HUDEP-2 (cell line): ENCODE results near the gene PCDHGA1.

Experiments
- DNase-seq, 76 experiments: peaks; one replicate each; lab custom pipeline; 2025; ENCODE audit not compliant: unreplicated experiment in 76 of 76; lab: John Stamatoyannopoulos, UW

Gene PCDHGA1

DNA sequence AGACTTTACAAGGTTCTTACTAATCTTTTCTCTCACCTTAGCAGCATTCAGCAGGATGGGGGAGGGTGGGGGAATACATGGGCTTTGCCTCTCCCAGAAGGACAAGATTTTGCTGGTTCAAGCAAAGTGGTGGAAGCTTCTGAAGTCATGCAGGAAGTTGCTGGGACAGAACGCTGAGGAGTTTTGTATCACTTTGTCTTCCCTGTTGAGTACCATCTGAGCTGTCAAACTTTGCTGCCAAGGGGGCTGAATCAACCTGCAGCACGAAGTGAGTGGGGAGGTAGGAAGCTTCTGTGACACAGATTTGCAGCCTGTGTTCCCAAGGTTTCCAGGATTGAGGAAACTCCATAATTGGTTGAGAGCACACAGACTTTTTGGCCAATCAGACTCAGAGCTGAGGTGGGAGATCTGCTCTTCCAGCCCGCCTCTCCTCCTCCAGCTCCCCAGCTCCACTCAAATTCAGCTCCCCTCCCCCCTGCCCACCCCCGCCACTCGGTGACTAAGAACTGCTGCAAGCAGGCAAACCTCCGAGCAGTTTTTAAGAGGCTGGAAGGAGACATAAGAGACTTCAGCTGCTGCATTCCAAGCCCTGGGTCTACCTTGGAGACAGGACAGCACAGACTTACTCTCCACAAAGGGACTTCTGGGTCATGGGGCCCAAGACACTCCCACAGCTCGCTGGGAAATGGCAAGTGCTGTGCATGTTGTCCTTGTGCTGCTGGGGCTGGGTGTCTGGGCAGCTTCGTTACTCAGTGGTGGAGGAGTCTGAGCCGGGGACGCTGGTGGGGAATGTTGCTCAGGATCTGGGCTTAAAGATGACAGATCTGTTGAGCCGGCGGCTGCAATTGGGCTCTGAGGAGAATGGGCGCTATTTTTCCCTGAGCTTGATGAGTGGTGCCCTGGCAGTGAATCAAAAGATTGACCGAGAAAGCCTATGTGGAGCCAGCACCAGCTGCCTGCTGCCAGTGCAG is 158.6 kb downstream of the PCDHGA1 start, which contains the start of gene PCDHGC5:
TSS of gene PCDHGC5 (plus strand) at position 491 of the 971 bp plus-strand sequence. CDS start at position 651, 160 bp downstream.
- DNase-seq = no peak

DNA sequence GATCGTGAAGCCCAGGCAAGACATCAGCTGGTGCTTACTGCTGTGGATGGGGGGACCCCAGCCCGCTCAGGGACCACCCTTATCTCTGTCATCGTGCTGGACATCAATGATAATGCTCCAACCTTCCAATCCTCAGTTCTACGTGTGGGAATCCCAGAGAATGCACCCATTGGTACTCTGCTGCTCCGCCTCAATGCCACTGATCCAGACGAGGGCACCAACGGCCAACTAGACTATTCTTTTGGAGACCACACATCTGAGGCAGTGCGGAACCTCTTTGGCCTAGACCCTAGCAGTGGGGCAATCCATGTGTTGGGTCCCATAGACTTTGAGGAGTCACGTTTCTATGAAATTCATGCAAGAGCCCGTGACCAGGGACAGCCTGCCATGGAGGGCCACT is 159.5 kb downstream of the PCDHGA1 start:
- DNase-seq = no peak

GRCh38 chr5:141490271-141490670 is 160.0 kb downstream of the PCDHGA1 start:
- DNase-seq = no peak

DNA sequence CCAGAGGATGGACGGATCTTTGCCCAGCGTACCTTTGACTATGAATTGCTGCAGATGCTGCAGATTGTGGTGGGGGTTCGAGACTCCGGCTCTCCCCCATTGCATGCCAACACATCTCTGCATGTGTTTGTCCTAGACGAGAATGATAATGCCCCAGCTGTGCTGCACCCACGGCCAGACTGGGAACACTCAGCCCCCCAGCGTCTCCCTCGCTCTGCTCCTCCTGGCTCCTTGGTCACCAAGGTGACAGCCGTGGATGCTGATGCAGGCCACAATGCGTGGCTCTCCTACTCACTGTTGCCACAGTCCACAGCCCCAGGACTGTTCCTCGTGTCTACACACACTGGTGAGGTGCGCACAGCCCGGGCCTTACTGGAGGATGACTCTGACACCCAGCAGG is 160.5 kb downstream of the PCDHGA1 start:
- no peak for DNase-seq

DNA sequence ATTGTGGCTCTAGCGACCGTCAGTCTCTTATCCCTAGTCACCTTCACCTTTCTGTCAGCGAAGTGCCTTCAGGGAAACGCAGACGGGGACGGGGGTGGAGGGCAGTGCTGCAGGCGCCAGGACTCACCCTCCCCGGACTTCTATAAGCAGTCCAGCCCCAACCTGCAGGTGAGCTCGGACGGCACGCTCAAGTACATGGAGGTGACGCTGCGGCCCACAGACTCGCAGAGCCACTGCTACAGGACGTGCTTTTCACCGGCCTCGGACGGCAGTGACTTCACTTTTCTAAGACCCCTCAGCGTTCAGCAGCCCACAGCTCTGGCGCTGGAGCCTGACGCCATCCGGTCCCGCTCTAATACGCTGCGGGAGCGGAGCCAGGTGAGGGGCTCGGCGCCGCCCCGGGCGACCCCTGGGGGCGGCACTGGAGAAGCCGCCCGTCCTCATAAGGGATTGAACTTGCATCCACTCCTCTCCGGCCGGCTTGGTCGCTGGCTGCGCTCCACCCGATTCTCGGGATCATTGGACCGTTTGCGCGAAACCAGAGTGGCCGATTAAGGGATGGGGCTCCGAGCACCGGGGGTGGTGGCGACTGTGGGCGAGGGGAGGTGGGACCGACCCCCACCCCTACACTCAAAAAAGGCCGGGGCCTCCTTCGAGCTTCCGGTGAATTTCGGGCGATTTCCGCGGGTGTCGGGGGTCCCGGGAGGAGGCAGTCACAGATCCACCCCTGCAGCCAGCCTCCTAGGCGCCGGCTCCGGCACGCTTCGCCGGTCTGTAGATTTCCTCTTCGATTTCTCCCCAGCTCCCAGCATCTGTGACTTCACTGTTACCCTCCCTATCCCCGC is 161.2 kb downstream of the PCDHGA1 start:
- no peak for DNase-seq

- DNase-seq = no peak
Measured at GRCh38 chr5:141492168-141492885, 162.0 kb downstream of the PCDHGA1 start.

DNA sequence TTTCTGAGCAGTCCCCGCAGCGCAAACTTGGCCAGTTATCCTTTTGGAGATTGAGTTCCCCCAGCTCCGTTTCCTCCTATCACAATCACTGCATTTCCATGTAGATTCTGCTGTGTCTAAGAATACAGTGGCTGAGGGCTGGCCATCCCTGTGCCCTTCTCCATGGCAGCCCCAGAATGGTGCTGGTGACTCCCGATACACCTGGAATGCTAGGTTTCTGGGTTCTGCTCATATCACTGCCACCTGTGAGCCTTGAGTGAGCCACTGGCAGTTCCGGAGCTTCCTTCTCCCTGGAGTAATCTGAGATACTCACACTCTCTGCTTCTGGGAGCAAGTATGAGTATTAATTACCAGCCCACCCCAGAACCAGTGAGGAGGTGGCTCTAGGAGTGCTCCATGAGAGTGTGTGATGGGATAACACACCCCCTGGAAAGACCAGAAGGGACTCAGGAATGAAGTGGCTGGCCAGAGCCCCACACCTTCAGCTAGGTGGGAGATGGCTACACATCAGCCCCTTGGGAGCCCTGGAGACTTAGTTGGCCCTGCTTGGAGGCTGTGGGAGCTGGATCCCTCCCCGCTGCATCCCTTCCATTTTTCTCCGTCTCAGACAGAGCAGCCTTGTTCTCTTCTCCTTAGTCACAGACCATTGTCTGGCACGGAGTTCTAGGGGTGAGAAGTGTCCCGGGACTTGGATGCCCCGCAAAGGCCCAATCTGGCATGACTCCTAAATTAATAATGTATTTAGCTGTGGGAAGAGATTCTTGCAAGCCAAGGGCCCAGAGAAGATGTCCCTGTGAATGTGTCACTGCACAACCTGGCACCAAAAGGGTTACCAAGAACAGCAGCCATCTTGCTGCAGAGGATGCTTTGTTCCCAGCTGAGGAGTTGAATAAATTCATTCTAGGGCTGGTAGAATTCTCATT is 163.4 kb downstream of the PCDHGA1 start:
- DNase-seq = no peak

DNA sequence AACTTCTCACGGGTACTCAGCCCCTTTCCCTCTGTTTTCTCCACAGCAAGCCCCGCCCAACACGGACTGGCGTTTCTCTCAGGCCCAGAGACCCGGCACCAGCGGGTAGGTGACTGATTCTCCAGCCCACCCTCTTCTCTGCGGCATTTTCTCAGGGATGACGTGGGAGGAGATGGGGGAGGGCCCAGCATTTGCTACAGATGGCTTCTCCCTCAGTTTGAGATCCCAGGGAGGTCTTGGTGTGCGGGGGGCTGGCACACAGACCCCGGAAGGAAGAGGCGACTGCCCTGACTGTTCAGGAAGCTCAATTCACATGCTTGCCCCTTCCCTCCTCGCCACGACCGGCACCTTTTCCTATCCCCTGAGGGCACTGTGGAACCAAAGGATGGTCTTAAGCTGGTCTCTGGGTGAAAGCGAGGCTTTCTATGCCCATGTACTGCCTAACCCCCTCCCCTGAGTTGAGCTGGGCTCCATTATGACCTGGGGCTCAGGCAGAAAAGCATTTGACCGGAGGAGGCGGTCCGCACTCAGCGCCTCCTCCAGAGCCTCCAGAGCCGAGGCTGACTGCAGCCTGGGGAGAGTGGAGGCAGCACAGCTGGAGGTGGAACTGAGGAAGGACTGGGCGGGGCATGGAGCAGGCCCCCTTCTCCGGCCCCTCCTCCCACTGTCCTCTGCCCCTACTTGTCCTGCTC is 164.6 kb downstream of the PCDHGA1 start:
- no peak for DNase-seq

DNA sequence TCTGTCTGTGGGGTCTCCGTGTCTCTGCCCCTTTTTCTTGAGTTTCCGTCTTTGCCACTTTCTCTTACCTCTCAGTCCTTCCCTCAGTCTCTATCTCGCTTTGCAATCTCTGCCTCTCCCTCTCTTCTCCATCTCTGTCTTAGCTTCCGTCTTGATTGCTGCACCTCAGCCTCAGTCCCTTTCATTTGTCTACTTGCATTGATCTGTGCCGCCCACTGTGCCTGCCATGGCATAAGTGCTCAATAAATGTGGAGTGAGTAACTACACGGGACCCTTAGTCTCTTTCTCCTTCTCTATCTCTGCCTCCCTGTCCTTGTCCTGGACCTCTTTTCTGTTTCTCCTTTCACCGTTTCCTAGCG is 165.1 kb downstream of the PCDHGA1 start:
- DNase-seq = no peak

DNA sequence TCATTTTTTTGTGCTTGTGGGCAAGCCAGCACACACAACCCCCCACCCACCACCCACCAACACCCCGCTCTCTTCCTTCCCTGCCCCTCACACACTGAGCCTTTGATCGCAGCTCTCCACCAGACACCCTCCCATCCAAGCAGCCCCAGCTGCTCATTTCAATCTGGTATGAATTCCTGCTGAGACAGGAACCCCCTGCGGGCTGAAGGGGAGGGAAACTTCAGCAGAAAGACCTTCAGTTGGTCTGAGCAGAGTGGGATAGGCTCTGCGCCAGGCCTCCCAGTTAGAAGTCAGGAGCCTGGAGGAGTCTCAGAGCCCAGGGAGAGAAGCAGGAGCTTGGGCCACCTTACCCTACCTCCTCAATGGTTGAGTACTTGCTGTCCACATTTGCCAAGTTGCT is 165.7 kb downstream of the PCDHGA1 start:
- DNase-seq = no peak

DNA sequence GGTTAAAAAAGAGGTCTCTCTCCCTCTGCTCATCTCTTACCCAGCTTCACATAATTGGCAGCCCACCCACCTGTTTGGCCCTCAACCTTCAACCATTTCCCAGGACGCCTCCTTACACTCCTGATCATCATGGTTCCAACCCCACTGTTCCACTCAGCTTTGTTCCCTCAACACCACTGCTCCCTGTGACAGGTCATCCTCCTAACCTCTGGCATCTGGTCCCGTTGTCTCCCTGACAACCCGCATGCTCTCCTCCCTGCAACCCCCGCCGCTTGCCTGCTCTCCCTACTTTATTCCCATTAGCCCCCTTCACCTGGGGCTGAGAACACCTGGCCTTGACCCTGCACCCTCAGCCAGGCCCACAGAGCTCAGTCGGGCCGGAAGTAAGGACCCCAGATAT is 171.4 kb downstream of the PCDHGA1 start:
- DNase-seq = no peak

- no peak for DNase-seq
Measured at GRCh38 chr5:141503681-141504080, 173.4 kb downstream of the PCDHGA1 start.

DNA sequence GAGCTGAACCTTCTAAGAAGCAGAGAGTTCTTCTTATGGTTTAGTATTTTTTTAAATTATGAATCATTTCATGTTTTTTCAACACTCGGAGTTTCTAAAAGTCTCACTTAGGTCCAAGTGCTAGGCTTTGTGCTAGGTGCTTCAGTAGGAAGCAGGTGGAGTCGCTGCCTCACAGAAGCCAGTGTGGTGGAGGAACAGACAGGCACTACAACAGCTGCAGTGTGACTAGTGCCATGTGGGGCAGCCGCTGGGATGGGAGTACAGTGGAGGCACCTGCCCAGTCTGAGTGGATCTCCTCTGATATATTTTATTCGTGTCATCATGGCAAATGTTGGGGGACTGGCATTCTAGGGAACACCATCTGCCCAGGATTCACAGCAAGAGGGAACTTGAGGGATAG is 173.9 kb downstream of the PCDHGA1 start:
- DNase-seq = no peak

GRCh38 chr5:141506381-141507155 is 176.3 kb downstream of the PCDHGA1 start:
- DNase-seq = no peak

GRCh38 chr5:141507387-141508091 is 177.2 kb downstream of the PCDHGA1 start:
- no peak for DNase-seq

- no peak for DNase-seq
Measured at GRCh38 chr5:141508440-141508797, 178.1 kb downstream of the PCDHGA1 start.

- DNase-seq = no peak
Measured at GRCh38 chr5:141508798-141509611, 178.7 kb downstream of the PCDHGA1 start.
